NCI-H1092 treated with DMSO at 0.1 percent for 48 hours (cell line): ENCODE data around the gene ATP2B2.

ENCODE experiments used
- DNase-seq: peaks from one replicate; lab custom pipeline; 2025; lab: John Stamatoyannopoulos, UW

The ATP2B2 gene

DNA sequence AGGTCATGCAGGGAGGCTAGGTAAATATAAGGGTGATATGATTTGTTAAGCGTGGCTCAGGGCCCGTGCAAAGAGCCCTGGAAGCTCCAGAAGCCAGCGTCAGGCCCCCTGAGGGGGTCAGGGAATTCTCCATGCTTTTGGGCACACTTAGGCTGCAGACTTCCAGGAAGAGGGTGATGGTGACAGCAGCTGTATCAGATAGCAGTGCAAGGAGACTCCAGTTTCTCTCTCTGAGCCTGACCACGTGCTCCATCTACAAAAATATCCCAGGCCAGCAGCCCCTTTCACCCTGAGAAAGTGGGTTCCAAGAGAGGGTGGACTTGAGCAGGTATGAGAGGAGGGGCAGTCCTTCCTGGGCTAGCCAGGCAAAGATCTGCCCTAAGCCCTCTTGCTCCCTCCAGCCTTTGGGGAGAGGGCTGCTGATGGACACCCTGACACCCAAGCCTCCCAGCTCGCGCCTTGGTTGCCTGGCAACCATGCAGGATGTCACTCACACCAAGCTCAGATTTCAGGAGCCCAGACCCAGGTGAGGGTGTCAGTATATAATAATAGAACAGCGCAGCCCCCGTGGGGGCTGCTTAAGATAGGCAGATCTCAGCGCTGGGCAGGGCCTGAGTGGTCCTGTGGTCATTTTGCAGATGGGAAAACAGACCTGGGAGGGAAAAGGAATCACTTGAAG, 35.8 kb downstream of the ATP2B2 start:
- DNase-seq: no peak

DNA sequence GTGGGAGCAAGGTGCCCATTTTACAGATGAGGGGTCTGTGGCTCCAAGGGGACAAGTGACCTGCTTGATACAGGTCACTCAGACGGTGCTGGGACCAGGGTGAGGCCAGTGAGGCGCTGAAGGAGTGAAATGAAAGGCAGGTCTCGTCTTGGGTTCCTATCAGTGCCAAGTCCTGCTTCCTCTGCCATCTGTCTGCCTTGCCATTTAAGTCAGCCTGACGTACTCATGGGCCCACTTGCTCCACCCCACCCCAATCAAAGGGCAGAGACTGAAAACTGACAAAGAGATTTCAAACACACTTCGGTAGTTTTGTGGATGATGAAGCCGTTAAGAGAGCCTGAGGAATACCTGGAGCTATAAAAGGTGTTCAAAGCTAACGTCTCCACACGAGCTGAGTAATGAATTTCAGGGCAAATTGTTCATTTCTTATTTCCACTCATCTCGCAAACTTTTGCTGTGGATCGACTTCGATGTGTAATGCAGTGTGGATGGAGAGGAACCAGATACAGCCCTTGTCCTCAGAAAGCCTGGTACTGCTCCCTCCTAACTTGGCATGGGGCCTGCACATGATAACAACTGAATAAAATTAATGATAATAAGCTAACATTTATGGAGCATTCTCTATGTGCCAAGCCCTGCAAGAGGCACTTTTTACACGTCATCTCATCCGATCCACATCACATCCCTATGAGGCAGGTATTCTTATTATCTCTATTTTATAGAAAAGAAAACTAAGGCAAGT, 36.6 kb downstream of the ATP2B2 start:
- peak; percentile 32 for DNase-seq

DNA sequence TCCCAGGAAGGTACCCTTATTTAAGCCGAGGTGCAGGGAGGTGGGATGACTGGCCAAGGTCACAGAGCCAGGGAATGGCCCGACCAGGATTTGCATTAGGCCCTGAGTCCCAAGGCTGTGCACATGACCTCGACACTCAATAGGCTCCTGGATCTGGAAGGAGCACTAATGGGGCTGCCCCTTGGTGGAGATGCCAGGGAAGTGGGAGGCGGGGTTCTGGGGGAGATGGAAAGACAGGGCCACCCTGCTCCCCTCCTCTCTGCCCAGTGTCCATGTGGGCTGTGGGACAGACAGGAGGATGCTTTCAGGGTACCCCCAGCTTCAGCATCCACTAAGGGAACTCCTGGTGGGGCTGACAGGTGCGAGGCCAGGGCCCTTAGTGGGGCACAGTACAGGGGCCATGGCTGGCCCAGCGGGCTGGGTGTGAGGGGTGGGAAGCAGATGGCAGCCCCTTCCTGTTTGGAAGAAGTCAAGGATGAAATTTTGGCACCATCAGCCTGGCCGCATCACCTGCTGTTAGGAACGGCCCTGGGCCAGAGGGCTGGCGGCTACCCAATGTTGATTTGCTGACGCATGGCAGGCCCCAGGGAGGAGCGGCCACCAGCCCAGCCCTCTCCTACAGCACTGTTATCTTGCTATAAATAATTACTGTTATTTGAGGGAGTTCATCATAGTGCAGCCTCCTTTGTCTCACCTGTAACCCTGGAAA, 37.3 kb downstream of the ATP2B2 start:
- DNase-seq: peak; percentile 75

DNA sequence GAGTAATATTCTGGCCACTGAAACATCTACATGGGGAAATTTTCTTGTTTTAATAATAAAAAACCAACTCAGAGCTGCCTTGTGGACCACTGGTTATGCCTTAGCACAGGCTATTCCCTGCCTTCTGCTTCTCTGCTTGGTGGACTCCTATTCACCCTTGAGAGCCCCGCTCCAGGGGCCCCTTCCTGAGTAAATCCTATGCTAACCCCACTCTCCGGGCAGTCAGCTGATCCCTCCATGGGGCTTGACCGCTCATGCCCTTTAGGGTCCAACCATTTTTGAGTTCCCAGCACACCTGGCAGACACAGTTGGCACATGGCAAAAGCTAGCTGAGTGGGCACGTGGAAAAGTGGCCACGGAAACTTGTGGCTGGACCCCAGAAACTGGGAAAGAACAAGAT, 38.2 kb downstream of the ATP2B2 start:
- no peak for DNase-seq

DNA sequence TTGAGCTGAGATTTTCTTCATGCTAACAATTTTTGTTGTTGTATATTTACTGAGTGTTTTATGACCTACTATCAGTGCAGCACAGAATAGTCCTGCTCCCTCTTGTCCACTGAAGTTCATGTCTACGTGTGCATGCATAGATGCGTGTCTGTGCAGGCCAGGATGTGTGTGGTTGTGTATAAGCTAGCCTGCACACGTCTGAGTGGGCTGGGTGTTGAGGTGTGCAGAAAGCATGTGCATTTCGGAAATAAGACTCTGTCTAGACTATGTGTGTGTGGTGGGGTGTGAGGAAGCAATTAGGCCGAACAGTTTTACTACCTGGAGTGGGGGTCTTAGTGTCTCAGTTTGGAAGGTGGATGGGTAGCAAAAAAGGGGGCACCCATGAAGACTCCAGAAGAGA, 39.2 kb downstream of the ATP2B2 start:
- DNase-seq: no peak

DNA sequence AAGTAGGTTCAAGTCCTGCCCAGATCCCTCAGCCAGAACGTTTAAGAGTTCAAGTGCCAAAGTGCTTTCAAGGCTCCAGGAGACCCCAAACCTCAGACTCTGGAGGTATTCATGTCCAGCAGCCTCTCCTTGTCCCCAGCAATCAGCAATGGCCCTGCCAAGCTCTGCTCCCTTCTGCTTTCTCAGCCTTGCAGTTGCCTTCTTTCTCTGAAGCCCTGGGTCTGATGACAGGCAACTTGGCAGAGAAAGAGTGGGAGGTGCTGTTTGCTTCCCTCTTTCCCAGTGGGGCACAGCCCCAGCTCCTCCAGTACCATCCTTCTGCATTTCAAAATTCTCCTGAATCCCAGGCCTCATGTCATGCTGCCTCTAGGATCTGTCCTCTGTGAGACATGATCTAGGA, 40.2 kb downstream of the ATP2B2 start:
- DNase-seq: no peak

DNA sequence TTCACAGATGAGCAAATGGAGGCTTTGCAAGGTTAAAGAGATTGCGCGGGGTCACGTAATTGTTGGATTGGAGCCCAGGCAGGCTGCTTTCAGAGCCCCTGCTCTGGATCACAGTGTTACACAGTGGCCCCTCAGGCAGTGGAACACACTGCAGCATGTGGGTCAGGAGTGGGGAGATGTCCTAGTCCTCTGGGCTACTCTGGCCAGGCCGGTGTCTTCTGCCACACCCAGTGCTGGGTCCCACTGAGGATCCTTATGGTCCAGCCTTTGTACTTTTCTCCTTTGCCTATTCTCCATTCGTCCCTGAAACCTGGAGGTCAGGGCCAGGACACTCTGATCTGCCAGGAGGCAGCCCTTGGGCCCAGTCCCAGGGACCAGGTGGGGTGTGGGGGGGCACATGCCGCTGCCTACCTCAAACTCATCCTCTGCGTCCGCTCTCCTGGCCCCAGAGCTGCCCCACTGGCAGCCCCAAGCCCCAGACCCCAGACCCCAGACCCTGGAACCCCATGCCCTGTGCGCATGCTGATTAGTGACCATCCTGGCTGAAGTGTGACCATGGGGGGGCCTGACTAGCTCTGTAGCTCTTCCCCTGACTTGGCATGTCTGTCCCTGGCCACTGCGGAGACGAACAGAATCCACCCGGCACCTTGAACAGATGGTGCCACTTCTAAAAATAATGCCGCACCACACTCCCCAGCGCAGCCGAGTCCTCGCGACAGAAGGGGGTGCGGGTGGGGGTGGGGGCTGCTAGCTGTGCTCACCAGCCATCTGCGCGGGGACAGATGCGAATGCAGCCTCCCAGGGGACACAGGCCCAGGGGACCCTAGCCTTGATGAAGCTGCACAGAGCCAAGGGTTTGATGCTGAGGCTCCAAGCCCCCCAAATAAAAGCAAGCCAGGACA, 41.6 kb downstream of the ATP2B2 start:
- peak; percentile 10 for DNase-seq

DNA sequence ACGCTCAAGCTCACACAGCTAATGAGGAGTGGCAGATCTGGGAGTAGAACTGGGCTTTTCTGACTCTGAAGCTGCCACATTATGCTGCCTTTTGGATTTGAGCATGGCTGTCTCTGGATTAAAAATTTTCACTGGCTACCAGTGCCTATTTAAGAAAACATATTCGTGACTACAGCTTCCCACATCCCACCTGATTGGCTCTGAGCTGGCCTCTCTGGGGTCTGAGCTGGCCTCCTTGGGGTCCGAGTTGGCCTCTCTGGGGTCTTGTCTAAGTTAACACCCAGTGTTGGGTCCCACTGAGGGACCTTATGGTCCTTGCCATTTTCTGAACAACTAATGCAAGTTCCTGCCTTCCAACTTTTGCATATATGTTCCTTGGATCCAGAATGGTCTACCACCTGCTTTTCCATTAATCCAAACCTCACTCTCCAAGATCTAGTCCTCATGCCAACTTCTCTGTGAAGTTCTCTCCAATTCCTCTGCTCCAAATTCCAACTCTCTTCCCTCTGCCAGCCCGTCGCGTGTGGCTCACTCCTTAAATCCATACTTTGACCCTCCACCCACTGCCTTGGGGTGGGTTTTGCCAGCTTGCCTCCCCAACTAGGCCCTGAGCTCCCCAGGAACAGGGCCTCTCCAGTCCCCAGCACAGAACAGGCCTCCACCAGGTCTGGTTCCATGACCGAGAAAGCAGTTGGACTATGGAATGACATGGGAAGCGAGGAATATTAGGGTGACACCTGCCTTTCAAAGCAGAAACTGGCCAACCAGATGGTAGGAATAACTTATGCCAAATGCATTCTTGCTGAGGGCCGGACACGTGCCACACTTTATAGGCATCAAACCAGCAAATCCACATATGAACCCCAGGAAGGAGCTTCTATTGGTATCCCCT, 42.5 kb downstream of the ATP2B2 start:
- DNase-seq: no peak

DNA sequence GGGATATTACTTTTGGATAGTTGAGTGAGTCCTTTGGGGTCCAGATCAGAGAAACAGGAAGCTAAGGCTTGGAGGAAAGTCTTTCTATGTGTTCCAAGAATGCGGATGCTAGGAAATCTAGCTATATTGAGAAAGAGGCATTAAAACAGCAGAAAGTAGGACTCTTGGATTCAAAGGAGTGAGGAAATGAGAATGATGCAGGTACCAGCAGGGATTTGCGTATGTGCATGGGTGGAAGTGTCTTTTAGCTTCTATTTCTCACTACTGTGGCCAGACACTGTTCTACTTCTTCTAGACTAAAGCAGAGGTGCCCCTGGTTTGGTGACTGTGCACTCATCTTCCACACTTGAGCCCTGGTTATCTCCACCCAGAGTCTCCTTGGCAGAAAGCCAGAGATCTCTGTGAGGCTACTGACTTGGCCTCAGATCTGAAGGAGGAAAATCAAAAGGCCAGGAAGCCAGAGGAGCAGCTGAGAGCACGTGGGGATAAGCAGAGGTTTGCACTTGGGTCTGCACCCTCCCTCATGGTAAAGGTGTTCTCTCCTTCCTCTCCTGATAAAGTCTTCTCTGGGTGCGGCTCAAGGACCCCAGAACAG, 44.3 kb downstream of the ATP2B2 start:
- no peak for DNase-seq

DNA sequence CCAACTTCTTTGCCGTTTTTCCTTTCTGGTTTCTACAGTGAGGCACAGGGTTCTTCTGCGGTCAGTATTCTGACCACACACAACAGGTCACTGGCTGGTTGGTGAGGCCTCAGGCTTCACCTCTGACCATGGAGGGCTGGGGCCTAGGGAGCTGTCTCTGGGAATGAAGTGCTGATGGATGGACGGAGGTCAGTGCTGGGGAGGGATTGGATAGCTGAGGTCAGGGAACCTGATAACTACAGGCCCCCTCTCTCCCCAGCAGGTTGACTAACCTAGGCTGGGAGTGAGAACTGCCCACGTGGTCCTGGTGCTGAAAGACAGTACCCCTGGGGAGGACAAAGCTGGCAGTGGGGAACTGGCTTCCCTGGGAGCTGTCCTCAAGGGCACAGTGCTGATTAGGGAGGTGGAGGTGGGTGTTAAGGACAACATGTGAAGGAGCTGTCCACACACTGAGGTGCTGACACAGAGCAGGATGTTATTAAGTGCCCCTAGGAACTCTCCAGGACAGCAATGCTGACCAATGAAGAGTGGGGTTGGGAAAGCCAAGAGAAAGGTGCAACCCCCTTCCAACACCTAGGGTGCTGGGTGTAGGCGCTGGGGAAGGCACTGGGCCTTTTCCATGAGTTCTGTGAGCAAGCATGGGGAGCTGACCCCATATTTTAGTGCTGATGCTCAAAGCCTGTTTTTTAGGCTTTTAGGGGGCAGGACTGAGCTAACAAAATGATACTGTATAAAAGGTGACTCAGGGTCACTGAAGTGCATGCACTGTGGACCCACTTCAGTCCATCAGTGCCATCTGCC, 45.2 kb downstream of the ATP2B2 start:
- DNase-seq: no peak

DNA sequence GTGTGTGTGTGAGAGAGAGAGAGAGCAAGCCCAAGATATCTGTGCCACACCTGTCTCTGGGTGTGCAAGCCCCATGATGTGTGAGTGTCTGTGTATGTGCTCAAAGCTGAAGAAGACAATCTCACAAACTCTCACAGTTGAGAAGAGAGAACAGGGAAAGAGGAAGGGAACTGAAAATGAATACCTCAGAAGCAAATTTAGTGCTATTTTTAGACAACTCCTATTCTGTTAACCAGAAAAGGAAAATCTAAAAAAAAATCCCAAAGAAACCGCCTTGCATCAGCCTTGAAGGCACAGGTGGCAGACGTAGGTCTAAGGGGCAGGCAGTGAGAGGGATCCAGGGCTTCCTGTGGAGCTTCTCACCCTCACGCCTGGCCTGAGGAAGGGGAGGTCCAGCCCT, 47.8 kb downstream of the ATP2B2 start:
- DNase-seq: no peak

DNA sequence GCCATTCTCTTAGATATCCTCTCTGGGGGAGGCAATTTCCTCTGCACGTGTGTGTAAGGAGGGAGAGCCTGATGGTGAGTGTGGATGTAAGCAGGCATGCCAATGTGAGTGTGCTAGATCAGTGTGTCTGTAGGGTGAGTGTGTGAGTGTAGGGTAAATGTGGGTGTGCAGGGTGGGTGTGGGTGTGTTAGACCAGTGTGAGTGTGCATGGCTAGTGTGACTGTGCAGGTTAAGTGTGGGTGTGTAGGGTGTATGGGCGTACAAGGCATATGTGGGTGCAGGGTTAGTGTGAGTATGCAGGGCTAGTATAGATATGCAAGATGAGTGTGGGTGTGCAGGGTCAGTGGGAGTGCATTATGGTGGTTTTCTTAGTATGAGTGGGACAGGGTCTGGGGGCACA, 48.4 kb downstream of the ATP2B2 start:
- DNase-seq: no peak

DNA sequence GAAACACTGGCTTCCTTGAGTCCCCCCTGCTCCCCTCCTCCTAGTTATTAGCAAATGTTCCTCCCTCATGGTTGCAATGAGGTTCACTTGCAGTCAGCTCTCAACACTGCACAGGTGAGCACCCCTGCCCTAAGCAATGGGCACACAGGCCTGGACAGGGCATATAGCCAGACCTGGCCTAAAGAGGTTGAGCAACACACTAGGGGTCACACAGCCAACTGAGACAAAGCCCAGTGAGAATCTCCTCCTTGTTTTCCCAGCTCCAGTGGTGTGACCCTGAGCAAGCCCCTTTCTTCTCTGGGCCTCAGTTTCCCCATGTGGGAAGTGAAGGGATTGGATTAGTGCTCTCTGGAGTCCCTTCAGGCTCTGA, 49.9 kb downstream of the ATP2B2 start:
- no peak for DNase-seq

DNA sequence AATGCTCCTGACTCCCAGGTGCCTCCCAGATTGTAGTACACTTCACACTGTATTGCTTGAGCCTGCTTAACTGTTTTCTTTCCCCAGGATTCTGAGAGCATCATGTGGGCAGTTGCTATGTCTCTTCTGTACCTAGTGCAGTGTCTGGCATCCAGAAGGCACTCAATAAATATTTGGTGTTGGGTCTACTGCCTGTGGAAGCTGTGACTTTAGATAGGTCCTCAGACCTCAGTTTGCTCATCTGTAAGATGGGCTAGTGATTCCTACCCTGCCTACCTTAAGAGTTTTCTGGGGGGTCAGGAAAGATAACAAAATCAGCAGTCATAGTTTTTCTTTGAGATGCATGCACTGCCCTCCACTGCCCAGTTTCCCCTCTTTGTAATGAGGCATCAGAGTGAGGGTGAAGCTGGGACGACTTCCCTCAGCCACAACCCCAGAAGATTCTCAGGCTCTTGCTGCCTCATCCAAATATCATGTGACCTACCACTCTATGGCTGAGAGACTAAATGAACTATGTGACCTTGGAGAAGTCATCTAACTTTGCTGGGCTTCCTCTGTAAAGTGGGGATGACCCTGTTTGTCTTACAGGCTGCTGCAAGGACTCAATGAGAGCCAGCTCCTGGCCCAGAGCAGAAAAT, 50.4 kb downstream of the ATP2B2 start:
- no peak for DNase-seq

DNA sequence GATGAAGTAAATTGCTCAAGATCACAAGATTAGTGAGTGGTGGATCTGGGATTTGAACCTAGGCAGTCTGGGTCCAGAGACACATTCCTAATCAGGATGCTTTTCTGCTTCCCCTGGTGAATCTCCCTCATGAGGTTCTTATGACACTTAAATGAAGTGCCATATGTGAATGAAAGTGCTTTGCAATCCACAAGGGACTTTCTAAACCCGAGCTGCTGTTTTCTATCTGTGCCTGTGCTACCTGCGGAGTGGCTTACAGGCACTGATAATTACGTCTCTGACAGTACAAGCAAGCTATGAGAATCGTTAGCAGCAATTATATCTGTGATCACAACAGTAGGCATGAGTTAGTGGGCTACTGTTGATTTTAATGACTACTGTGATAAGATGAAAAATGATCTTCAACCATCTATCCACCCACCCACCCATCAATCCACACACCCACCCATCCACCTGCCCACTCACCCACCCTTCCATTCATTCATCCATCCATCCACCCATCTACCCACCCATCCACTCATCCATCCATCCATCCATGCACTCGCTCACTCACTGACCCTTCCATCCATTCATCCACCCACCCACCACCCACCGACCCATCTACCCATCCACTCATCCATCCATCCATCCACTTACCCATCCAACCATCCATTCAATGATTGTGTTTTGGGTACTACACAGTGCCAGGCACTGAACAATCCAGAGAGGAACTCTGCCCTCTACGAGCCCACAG, 51.8 kb downstream of the ATP2B2 start:
- DNase-seq: no peak

DNA sequence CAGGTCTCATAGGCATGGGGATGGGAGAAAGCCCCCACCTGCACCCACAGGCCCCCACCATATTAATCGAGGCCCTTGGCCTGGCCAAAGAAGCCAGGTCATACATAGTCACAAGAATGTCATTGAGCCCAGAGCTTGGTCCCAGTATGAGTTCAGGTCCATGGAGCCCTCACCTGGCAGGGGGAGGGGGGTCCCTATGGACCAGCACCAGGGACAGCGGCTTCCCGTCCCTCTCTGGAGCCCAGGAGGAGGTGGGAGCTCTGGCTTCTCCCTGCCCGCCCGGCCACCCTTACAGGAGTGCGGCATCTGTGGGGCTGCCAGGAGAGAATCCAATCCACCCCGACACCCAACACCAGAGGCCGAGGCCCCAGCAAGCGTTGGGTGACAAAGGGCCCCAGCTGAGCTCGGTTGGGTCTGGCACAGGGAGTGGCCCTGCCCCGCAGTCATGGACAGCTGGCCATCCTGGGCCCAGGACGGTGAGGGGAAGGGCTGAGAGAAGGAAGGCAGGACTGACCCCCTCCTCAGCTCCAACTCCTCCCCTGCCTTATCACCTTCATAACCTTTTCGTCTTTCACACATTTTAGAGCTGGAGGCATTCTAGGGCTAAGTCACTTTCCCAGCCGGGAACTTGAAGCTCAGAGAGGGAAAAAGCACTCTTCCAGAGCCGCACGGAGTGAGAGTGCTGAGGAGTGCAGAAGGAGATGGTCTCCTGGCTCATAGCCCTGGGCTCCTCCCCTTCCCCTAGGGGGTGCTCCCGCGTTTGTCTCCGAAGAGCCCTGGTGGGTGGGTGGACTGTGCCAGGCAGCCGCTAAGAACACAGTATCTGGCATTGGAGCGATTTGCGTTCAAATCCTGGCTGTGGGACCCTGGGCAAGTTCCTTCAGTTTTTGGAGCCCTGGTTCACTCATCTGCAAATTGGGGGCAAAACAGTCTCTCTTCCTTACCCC, 54.6 kb downstream of the ATP2B2 start:
- no peak for DNase-seq

DNA sequence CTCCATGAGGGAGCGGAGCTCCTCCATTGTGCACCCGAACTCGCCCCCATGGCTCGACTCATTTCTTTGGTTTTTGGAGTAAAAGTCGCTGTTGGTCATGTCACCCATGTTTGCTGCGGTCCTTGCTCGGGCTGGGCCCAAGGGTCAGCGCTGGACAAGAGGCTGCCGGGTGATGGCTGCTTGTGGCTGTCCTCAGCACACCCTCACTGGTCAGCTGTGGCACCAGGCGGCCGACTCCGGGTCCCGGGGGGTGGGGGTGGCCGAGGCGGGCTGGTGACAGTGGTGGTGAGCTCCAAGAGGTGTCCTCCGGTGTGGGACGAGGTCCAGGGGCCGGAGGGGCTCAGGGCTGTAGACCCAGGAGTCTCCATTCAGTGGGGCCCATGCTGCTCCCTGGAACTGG, 56.0 kb downstream of the ATP2B2 start:
- no peak for DNase-seq

DNA sequence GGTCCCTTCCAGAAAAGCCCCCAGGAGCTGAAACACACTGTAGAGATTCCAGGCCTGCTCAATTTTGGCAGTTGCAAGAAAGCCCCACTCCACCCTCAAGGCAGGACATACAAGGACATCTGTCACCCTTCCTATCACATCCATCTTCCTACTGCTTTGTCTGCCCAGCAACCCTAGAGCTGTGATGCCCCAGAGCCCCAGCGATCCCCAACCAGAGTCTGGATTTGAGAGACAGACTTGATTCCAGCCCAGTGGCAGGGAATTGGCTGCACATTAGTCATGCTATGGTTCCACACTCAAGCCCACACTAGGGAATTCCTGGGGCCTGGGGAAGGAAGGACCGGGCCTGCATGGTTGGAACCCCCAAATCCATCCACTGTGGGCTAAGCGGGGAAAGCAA, 56.8 kb downstream of the ATP2B2 start:
- no peak for DNase-seq
